Esophagus muscularis mucosa (tissue), 4 donors: Measurements from ENCODE around the gene LGALSL. TPM values are rescaled to one million over a fixed set of nuclear protein-coding genes. Genes with fewer than 3 reads are reported as not detected.

Source experiments
- DNase-seq: peaks from one replicate; pipeline ENCODE4 v3.0.0-alpha.2; 2017; ENCODE audit errors: extremely low spot score
- H3K27ac ChIP-seq, 4 donors: fragments of 200-600 bp; sonication (generic); replicated peaks in 1 of 4; 1 replicate in 3 of 4; 2 replicates in 1 of 4; pipeline ENCODE4 v1.5.1; 2016 to 2019; ENCODE audit warnings: mild to moderate bottlenecking in 1 of 4
- H3K27me3 ChIP-seq, 4 donors: fragments of 200-600 bp; sonication (generic); one replicate each; pipeline versions ENCODE4 v1.5.1 to v1.6.0; 2016 to 2019
- H3K36me3 ChIP-seq, 4 donors: fragments of 200-600 bp; sonication (generic); one replicate each; pipeline ENCODE4 v1.5.1; 2016 to 2019
- H3K4me1 ChIP-seq, 4 donors: fragments of 200-600 bp; sonication (generic); one replicate each; pipeline ENCODE4 v1.5.1; 2016 to 2019
- H3K4me3 ChIP-seq, 4 donors: fragments of 200-600 bp; sonication (generic); 1 replicate in 2 of 4; 2 replicates in 2 of 4; pipeline ENCODE4 v1.5.1; 2016 to 2019; ENCODE audit warnings: mild to moderate bottlenecking in 4 of 4, moderate library complexity in 1 of 4
- H3K9me3 ChIP-seq, 4 donors: fragments of 200-600 bp; sonication (generic); 1 replicate in 3 of 4; 2 replicates in 1 of 4; pipeline ENCODE4 v1.5.1; 2016 to 2019
- EP300 ChIP-seq: sonication (generic); formaldehyde crosslinking; IDR thresholded peaks from one replicate; pipeline ENCODE4 v1.6.1; 2017; ENCODE audit warnings: antibody characterized with exemption
- POLR2A ChIP-seq: fragments of 450-650 bp; IDR thresholded peaks from one replicate; pipeline ENCODE4 v1.6.1; 2017; ENCODE audit warnings: antibody characterized with exemption, moderate library complexity, mild to moderate bottlenecking, low read depth
- POLR2AphosphoS5 ChIP-seq, 2 donors: sonication (generic); formaldehyde crosslinking; IDR thresholded peaks; one replicate each; pipeline ENCODE4 v1.6.1; 2017; ENCODE audit warnings: antibody characterized with exemption in 2 of 2
- WGBS: methylation state at CpG from one replicate; pipeline ENCODE4 v1.1.5; 2018; 5-methylcytosine and 5-hydroxymethylcytosine counted together
- intact Hi-C: fragments of 100-400 bp; cut with DNase I; formaldehyde crosslinking; loops from one replicate; pipeline ENCODE4 v1.15.1; 2023
- total RNA-seq, 4 donors: library from RNA; depleted of rRNA; stranded (reverse); fragments of >200 nt; gene quantifications; one replicate each; pipeline versions ENCODE4 v1.1.0 to v1.2.1, GENCODE V29; 2016
- TF ChIP-seq, protein P1 (sequence below), 3 experiments: fragments of 200-600 bp in 2 of 3; fragments of 450-650 bp in 1 of 3; sonication (generic) in 2 of 3; IDR thresholded peaks; one replicate each; pipeline ENCODE4 v1.5.1; 2017 to 2019; ENCODE audit warnings: antibody characterized with exemption in 3 of 3, mild to moderate bottlenecking in 2 of 3, moderate library complexity in 1 of 3

Gene LGALSL
- total RNA-seq, 4 donors from 2014 or later, result 12.3 to 20.2 (median 17.5) TPM

DNA sequence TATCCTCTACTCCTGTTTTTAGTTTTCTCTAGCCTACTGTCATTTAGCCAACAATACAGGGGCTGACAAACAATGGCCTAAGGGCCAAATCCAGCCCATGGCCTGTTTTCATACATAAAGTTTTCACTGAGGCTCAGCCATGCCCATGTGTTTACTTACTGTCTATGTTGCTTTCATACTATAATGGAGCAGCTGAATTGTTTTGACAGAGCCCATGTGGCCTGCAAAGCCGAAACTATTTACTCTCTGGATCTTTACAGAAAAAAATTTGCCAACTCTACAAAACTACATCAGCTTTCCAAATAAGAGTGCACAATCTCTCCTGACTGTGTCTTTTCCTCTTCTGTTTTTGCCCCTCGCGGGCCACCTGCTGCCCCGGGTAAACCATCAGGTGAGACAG, 24.0 kb downstream of the LGALSL start:
- intact Hi-C loops, result no loop called here
- Histone ChIP-seq H3K27ac (no peak overlapping the region), H3K4me3 (no peak overlapping the region), H3K27me3 (no peaks in the 10 kb centered on the region), H3K9me3 (no peaks in the 10 kb centered on the region), H3K36me3 (no peaks in the 10 kb centered on the region), H3K4me1 (no peaks in the 10 kb centered on the region)
- WGBS, result 82% methylated on average over 4 of the region's 4 CpGs
- no peak for TF ChIP-seq POLR2AphosphoS5 (IDR thresholded peaks at IDR 0.05)
- no peak for TF ChIP-seq EP300
- no peak for TF ChIP-seq POLR2A
- TF ChIP-seq, protein P1, sequence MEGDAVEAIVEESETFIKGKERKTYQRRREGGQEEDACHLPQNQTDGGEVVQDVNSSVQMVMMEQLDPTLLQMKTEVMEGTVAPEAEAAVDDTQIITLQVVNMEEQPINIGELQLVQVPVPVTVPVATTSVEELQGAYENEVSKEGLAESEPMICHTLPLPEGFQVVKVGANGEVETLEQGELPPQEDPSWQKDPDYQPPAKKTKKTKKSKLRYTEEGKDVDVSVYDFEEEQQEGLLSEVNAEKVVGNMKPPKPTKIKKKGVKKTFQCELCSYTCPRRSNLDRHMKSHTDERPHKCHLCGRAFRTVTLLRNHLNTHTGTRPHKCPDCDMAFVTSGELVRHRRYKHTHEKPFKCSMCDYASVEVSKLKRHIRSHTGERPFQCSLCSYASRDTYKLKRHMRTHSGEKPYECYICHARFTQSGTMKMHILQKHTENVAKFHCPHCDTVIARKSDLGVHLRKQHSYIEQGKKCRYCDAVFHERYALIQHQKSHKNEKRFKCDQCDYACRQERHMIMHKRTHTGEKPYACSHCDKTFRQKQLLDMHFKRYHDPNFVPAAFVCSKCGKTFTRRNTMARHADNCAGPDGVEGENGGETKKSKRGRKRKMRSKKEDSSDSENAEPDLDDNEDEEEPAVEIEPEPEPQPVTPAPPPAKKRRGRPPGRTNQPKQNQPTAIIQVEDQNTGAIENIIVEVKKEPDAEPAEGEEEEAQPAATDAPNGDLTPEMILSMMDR (IDR thresholded peaks at IDR 0.05), result no peak
- DNase-seq, result no peak

DNA sequence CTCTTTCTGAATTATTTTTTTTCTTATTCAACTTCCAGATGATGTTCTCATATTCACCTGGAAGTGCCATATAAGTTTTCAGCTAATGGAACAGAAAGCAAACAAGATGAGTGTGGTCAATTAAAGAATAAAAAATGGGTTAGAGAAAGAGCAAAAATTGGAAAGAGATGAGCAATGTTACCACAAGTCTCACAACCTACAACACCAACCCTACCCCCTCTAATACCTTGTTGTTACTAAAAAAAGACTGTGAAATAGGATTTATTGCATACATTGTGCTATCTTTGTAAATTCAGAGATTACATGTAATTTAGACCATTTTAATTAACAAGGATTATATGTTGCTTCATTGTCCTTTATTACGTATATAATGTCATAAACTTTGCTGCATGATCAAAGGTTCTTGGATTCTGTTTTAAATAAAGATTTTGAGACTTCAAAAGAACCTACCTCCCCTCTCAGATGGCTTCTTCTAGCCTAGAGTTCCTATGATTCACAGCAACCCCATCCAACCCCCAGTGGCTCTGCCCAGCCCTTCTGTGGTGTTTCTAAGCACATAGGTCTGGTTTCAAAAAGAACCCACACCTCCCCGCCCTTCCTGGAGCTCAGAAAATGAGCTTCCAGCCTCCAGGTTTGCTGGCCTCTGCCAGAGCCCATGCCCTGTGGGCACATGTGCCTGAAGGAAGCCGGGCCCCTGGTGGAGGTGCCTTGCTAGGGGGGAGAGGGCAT, 24.7 kb downstream of the LGALSL start:
- intact Hi-C loops, result no loop called here
- Histone ChIP-seq H3K4me3 (no peak overlapping the region), H3K27ac (no peak overlapping the region), H3K4me1 (no peaks in the 10 kb centered on the region), H3K9me3 (no peaks in the 10 kb centered on the region), H3K27me3 (no peaks in the 10 kb centered on the region), H3K36me3 (no peaks in the 10 kb centered on the region)
- WGBS, result 100% methylated on average over 2 of the region's 3 CpGs
- DNase-seq, result no peak
- TF ChIP-seq POLR2AphosphoS5 (IDR thresholded peaks at IDR 0.05) (no peak), EP300 (no peak), POLR2A (no peak)
- TF ChIP-seq, protein P1 (IDR thresholded peaks at IDR 0.05), result no peak

DNA sequence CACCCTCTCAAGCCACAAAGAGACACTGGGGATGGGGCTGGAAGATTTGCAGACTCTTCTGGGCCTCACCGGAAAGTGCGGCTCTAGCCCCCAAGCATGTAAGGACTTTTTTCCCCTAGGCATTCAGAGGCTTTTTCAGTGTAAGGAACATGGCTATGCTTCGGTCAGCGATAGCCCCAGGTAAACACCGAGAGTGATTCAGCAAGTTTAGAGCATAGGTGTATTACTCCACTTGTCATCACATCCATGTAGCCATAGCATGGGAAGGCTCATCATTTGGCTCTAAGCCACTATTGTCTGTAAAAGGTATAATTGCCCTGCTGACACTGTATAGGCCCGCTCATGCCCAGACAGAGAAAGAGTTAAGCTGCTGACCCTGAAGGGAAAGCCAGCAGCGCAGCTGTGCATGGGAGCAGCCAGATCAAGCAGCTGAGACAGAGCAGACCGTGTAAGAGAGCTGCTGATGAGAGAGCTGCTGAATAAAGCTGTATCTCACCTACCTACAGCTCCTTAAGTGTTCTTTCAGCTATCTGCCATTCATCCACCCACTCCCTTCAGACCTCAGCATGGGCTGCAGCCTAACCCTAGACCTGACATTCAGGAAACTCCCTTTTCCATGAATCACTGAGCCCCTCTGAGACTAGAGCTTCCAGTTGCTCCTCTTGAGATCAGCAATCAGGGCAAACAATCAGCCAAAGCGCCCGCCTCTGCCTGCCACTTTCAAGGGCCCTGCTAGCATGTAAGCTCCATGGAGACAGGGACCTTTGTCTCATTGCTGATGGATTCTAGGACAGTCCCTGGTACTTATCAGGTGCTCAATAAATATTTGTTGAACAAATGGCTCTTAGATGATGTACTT, 25.5 kb downstream of the LGALSL start:
- Histone ChIP-seq H3K9me3 (no peaks in the 10 kb centered on the region), H3K4me1 (no peaks in the 10 kb centered on the region), H3K27me3 (no peaks in the 10 kb centered on the region), H3K27ac (no peak overlapping the region), H3K36me3 (no peaks in the 10 kb centered on the region), H3K4me3 (no peak overlapping the region)
- TF ChIP-seq, protein P1 (IDR thresholded peaks at IDR 0.05), result no peak
- no peak for TF ChIP-seq POLR2A
- TF ChIP-seq POLR2AphosphoS5 (IDR thresholded peaks at IDR 0.05), result no peak
- TF ChIP-seq EP300, result no peak
- 93% methylated on average over 10 of the region's 10 CpGs for WGBS
- no peak for DNase-seq
- intact Hi-C loops, result no loop called here

DNA sequence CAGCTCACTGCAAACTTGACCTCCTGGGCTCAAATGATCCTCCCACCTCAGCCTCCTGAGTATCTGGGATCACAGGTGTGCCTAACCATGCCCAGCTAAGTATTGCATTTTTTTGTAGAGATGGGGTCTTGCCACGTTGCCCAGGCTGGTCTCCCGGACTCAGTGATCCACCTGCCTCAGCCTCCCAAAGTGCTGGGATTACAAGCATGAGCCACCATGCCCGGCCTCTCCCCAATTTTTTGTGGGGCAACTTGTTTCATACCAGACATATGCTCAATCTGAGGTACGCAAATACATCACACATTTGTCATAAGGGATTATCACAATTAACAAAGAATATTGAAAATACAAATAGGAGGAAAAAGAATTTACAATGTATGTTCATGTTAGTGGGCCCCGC, 27.7 kb downstream of the LGALSL start:
- H3K27ac ChIP-seq, result no peak overlapping the region

More for the DNA sequence above, 27.7 kb downstream of the LGALSL start:
- peaks cover 3 to 15% (median 13%) of the 10 kb centered on the region in 4 donors for H3K4me1 ChIP-seq
- H3K36me3 ChIP-seq, result no peaks in the 10 kb centered on the region
- no peak for DNase-seq
- WGBS, result 96% methylated on average over 5 of the region's 5 CpGs
- H3K27me3 ChIP-seq, result no peaks in the 10 kb centered on the region
- intact Hi-C loops, result no loop called here
- H3K4me3 ChIP-seq, result no peak overlapping the region
- TF ChIP-seq, protein P1 (IDR thresholded peaks at IDR 0.05), result no peak
- no peak for TF ChIP-seq EP300
- no peak for TF ChIP-seq POLR2A
- no peak for TF ChIP-seq POLR2AphosphoS5 (IDR thresholded peaks at IDR 0.05)
- H3K9me3 ChIP-seq, result no peaks in the 10 kb centered on the region
